ENCODE results near the gene GPR152. TPM values are rescaled to one million over a fixed set of nuclear protein-coding genes. Genes with fewer than 3 reads are reported as not detected.

Gene GPR152
- total RNA-seq, 1 experiment from 2014 or later: not detected

GRCh38 chr11:67464411-67465188 lies 12.1 kb upstream of the GPR152 start:
- Histone ChIP-seq H2BK120ac (ENCODE audit: low read depth, low read length, poor library complexity, severe bottlenecking) (no peak overlapping the region), H3K56ac (ENCODE audit: insufficient read length, low read depth, low read length) (no peak overlapping the region), H3K9ac (ENCODE audit: extremely low read depth, insufficient read length, low read length) (peak overlapping the region; percentile 81), H3K14ac (ENCODE audit: insufficient read depth, low read length) (peak overlapping the region; percentile 90), H3K79me2 (ENCODE audit: insufficient read depth, low read length) (no peaks in the 10 kb centered on the region), H3K4ac (ENCODE audit: low read depth, low read length) (no peak overlapping the region), H2AK5ac (ENCODE audit: insufficient read length, low read length) (no peak overlapping the region), H3K27ac (ENCODE audit: insufficient read length, low read depth, low read length) (no peak overlapping the region), H4K5ac (ENCODE audit: insufficient read length, low read depth, low read length) (no peak overlapping the region), H2BK12ac (ENCODE audit: insufficient read length, low read depth, low read length) (no peak overlapping the region), H3K79me1 (ENCODE audit: insufficient read depth, low read depth, low read length, poor library complexity, severe bottlenecking) (no peaks in the 10 kb centered on the region), H2BK15ac (ENCODE audit: low read depth, low read length) (no peak overlapping the region), H3K4me2 (ENCODE audit: insufficient read depth, insufficient read length, low read length) (peak overlapping the region; percentile 49), H2BK20ac (ENCODE audit: low read depth, low read length, poor library complexity, severe bottlenecking) (no peak overlapping the region), H3K4me1 (ENCODE audit: insufficient read depth, low read length) (no peaks in the 10 kb centered on the region; the same call in 1 of the 2 replicates), H3K27me3 (ENCODE audit: insufficient read depth, low read length) (no peaks in the 10 kb centered on the region), H4K8ac (replicated peaks; ENCODE audit: insufficient read length, low read depth, low read length) (no peak overlapping the region), H3K18ac (ENCODE audit: insufficient read length, low read depth, low read length) (peak overlapping the region; percentile 90), H2AFZ (ENCODE audit: low read length) (no peak overlapping the region), H4K91ac (ENCODE audit: insufficient read length, low read depth, low read length) (no peak overlapping the region), H3K23me2 (ENCODE audit: insufficient read length, low read depth, low read length, poor library complexity, severe bottlenecking) (peaks cover 12% of the 10 kb centered on the region), H3T11ph (ENCODE audit: low read length) (no peak overlapping the region), H3K9me3 (ENCODE audit: control insufficient read depth, low read depth, low read length) (no peaks in the 10 kb centered on the region), H2BK5ac (ENCODE audit: insufficient read length, low read length) (no peak overlapping the region), H4K20me1 (ENCODE audit: control insufficient read depth, insufficient read depth, insufficient read length) (no peaks in the 10 kb centered on the region), H3K23ac (ENCODE audit: insufficient read length, low read depth, low read length) (no peak overlapping the region)
- no peaks in the 10 kb centered on the region for H3K9me3 Mint-ChIP-seq
- WGBS (ENCODE audit: extremely low coverage, insufficient read length, low lambda C conversion rate): no CpG with 5 or more reads among the region's 56 CpGs
- peak overlapping the region; percentile 48 to 95 (median 71); a peak in 4 of 7 replicates for H3K27ac Mint-ChIP-seq
- H3K4me3 Mint-ChIP-seq: peak overlapping the region; percentile 83 to 86
- H3K27me3 Mint-ChIP-seq (ENCODE audit: low read depth): peaks cover 2% of the 10 kb centered on the region
- H3K36me3 Mint-ChIP-seq (ENCODE audit: insufficient read depth in 1 of 3, low read depth in 3 of 3): peaks cover 0 to 4% (median 0%) of the 10 kb centered on the region in 3 experiments; a peak in 2 of 7 replicates
- TF ChIP-seq CTCF (conservative IDR thresholded peaks at IDR 0.05): no peak
- H3K4me1 Mint-ChIP-seq: peaks cover 20 to 25% of the 10 kb centered on the region in 2 experiments
- peak; percentile 95 for DNase-seq
